ENCODE measurements around the gene MON2. TPM values are rescaled to one million over a fixed set of nuclear protein-coding genes. Genes with fewer than 3 reads are reported as not detected.

MON2 gene
- total RNA-seq, 4 donors from 2014 or later, result 41.2 to 222 (median 70.0) TPM

DNA sequence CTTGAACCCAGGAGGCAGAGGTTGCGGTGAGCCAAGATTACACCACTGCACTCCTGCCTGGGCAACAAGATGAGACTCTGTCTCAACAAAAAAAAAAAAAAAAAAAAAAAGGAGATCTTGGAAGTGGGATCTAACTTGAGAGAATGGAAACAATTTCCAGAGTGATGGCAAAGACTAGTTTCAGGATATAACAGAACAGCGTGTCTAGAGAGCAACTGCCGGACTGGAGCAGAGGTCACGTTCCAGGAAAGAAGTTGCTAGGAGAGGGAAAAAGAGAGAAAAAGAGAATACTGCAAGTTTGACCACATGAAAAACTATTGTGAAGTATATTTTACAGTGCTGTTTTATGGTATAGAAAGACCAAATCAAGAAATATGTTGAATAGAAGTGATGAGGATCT is 118.0 kb downstream of the MON2 start:
- Histone ChIP-seq H3K4me3 (no peak overlapping the region), H3K4me1 (peaks cover 0 to 3% of the 10 kb centered on the region in 2 donors), H3K27ac (no peak overlapping the region), H3K27me3 (no peaks in the 10 kb centered on the region), H3K9me3 (no peaks in the 10 kb centered on the region), H3K36me3 (no peaks in the 10 kb centered on the region)
- intact Hi-C loops (cut with DNase I; ENCODE audit: low total_unique reads), result loop anchor here (5.0 kb wide), 1 partner anchor 213 kb away; no protein-coding TSS in a partner anchor
- DNase-seq, result no peak
- TF ChIP-seq, protein P1, sequence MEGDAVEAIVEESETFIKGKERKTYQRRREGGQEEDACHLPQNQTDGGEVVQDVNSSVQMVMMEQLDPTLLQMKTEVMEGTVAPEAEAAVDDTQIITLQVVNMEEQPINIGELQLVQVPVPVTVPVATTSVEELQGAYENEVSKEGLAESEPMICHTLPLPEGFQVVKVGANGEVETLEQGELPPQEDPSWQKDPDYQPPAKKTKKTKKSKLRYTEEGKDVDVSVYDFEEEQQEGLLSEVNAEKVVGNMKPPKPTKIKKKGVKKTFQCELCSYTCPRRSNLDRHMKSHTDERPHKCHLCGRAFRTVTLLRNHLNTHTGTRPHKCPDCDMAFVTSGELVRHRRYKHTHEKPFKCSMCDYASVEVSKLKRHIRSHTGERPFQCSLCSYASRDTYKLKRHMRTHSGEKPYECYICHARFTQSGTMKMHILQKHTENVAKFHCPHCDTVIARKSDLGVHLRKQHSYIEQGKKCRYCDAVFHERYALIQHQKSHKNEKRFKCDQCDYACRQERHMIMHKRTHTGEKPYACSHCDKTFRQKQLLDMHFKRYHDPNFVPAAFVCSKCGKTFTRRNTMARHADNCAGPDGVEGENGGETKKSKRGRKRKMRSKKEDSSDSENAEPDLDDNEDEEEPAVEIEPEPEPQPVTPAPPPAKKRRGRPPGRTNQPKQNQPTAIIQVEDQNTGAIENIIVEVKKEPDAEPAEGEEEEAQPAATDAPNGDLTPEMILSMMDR (IDR thresholded peaks at IDR 0.05), result no peak

DNA sequence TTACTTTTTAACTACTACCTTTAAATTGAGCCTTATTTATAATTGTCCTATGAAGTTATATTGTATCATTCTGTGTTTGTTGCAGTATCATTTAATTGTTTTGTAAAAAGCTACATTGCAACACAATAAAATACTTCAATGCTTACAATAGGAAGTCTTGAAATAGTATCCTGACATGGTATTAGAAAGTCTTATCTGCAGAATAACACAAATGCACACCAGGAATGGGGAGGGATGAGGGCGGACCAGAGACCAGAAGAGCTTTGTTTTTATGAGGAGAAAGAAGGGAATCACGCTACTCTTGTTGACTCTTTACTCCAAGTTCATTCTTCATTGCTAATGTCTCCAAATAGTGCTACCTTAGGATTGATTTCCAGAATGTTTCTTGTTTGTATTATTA is 120.2 kb downstream of the MON2 start:
- TF ChIP-seq, protein P1 (IDR thresholded peaks at IDR 0.05), result no peak
- no peak for TF ChIP-seq POLR2A (IDR thresholded peaks at IDR 0.05)
- Histone ChIP-seq H3K27ac (no peak overlapping the region), H3K4me1 (peaks cover 0 to 3% of the 10 kb centered on the region in 2 donors), H3K4me3 (no peak overlapping the region), H3K27me3 (no peaks in the 10 kb centered on the region), H3K9me3 (no peaks in the 10 kb centered on the region), H3K36me3 (no peaks in the 10 kb centered on the region)
- intact Hi-C loops (cut with DNase I; ENCODE audit: low total_unique reads), result no loop called here
- DNase-seq, result no peak

DNA sequence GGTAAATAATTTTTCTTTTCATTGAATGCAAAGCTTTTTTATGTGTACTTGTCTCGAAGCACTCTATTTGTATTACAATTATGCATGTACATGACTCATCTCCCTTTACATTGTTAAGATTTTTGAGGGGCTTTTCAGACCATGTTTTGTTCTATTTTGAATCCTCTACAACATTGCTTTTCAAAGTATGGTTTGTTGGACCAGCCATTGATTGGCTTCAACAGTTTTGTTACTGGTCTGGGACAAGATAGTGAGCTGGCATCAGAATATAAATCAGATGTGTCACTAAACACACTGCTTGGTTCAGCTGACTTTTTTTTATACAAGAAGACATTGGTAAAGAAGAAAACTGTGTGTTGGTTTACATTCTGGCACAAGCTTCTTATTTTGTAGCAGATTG is 122.3 kb downstream of the MON2 start:
- TF ChIP-seq, protein P1 (IDR thresholded peaks at IDR 0.05), result no peak
- no peak for TF ChIP-seq POLR2A (IDR thresholded peaks at IDR 0.05)
- intact Hi-C loops (cut with DNase I; ENCODE audit: low total_unique reads), result no loop called here
- DNase-seq, result no peak
- Histone ChIP-seq H3K27ac (no peak overlapping the region), H3K27me3 (no peaks in the 10 kb centered on the region), H3K4me3 (no peak overlapping the region), H3K36me3 (no peaks in the 10 kb centered on the region), H3K4me1 (no peaks in the 10 kb centered on the region), H3K9me3 (no peaks in the 10 kb centered on the region)

DNA sequence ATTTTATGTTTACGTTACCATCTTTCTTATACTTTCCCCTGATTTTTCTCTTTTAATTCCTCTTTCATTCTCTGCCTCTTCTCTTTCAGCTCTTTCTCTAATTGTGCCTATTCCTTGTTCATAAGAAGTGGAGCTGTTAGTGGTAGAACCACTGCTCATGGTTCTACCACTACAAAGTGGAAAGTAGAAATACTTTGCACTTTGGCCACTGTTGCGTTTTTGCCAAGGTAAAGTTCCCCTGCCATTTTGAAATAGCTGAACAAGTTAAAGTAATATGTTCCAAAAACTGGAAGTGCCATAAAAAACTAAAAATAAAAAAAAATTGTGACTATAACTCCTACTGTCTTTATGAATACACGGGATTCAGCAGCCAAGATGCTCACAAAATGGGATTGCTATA is 130.6 kb downstream of the MON2 start:
- intact Hi-C loops (cut with DNase I; ENCODE audit: low total_unique reads), result no loop called here
- no peak for TF ChIP-seq POLR2A (IDR thresholded peaks at IDR 0.05)
- TF ChIP-seq, protein P1 (IDR thresholded peaks at IDR 0.05), result no peak
- Histone ChIP-seq H3K4me3 (no peak overlapping the region), H3K27ac (no peak overlapping the region), H3K4me1 (no peaks in the 10 kb centered on the region), H3K9me3 (no peaks in the 10 kb centered on the region), H3K36me3 (no peaks in the 10 kb centered on the region), H3K27me3 (no peaks in the 10 kb centered on the region)
- no peak for DNase-seq

DNA sequence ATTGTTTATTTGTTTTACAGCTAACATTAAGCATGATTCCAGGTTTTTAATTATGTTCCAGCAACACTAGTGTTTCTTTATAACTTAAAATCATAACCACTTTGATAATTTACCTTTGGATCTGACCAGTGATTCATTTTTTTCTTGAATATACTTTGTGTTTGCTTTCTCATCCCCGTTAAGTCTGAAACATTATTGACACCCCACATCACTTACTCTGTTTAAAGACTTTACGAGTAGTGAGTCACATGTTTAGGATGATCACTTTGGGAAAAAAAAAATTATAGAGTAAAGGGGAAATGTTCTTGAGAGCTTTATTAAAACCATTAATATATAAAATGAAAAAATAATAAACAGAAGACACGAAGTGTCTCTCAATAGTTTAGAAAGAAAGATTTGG is 132.2 kb downstream of the MON2 start:
- H3K9me3 ChIP-seq, result no peaks in the 10 kb centered on the region
- intact Hi-C loops (cut with DNase I; ENCODE audit: low total_unique reads), result no loop called here
- peaks cover 0 to 4% of the 10 kb centered on the region in 2 donors for H3K27me3 ChIP-seq
- no peaks in the 10 kb centered on the region for H3K36me3 ChIP-seq
- H3K4me1 ChIP-seq, result no peaks in the 10 kb centered on the region
- TF ChIP-seq, protein P1 (IDR thresholded peaks at IDR 0.05), result no peak
- no peak for TF ChIP-seq POLR2A (IDR thresholded peaks at IDR 0.05)
- H3K4me3 ChIP-seq, result no peak overlapping the region
- no peak overlapping the region for H3K27ac ChIP-seq
- DNase-seq, result no peak

All from uterus (tissue), 4 donors.